AG09319 (cell line): ENCODE data around the gene DBT.

ENCODE experiments used
- DNase-seq: peaks from one replicate; pipeline ENCODE4 v3.0.0-alpha.2; 2010; ENCODE audit warnings: low read depth; ENCODE audit errors: extremely low read depth
- TF ChIP-seq, protein P1 (sequence below): IDR thresholded peaks from 2 replicates; pipeline ENCODE4 v1.5.1; 2011; ENCODE audit warnings: low read depth, mild to moderate bottlenecking, inconsistent platforms, low read length, moderate library complexity

DBT gene

DNA sequence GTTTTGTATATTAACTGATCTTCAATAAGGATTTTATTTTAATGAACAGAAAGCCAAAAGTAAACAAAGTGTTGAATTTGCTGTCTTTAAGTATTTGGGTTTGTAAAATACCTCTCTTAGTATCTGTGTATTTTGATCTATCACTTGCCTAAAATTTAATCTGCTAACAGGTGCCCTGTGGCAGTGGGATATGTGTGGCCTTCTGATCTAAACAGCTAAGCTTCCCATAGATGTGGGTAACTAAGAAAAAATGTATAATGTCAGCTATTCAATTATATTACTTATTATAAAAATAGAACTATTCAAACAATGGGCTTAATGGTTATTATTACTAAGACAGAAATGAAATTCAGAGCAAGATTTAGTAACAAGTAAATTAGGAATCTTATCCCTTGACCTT, 86.8 kb downstream of the DBT start:
- no peak for DNase-seq
- TF ChIP-seq, protein P1, sequence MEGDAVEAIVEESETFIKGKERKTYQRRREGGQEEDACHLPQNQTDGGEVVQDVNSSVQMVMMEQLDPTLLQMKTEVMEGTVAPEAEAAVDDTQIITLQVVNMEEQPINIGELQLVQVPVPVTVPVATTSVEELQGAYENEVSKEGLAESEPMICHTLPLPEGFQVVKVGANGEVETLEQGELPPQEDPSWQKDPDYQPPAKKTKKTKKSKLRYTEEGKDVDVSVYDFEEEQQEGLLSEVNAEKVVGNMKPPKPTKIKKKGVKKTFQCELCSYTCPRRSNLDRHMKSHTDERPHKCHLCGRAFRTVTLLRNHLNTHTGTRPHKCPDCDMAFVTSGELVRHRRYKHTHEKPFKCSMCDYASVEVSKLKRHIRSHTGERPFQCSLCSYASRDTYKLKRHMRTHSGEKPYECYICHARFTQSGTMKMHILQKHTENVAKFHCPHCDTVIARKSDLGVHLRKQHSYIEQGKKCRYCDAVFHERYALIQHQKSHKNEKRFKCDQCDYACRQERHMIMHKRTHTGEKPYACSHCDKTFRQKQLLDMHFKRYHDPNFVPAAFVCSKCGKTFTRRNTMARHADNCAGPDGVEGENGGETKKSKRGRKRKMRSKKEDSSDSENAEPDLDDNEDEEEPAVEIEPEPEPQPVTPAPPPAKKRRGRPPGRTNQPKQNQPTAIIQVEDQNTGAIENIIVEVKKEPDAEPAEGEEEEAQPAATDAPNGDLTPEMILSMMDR: no peak

DNA sequence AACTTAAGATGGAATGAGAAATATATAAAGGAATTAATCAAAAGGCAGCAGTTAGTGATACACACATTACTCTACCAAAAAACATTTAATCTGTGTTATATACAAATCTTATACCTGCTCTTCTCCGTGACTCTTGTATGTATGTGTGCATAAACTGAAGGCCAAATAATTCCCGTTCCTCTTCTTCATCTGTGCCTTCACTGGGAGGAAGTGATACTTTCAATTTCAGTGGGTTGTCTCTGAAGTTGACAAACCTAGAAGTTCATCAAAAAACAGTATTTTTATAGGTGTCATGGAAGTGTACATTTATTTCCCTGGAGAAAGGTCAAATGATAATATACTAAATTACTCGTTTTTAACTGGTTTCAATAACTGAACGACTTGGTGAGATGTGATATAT, 97.4 kb downstream of the DBT start:
- TF ChIP-seq, protein P1: no peak
- no peak for DNase-seq

DNA sequence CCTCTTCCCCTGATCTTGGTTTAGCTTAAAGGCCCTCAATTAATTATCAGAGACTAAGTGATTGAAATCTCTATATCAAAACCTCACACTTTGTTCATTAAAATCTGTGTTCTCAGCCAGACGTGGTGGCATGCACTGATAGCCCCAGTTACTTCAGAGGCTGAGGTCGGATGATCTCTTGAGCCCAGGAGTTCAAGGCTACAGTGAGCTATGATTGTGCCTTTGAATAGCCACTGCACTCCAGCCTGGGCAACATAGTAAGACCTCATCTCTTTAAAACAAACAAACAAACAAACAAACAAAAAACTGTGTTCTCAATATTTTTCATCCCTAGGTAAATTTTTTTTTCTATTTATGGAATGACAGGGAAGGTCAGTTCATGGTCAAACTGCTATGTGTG, 98.0 kb downstream of the DBT start:
- no peak for DNase-seq
- TF ChIP-seq, protein P1: no peak

DNA sequence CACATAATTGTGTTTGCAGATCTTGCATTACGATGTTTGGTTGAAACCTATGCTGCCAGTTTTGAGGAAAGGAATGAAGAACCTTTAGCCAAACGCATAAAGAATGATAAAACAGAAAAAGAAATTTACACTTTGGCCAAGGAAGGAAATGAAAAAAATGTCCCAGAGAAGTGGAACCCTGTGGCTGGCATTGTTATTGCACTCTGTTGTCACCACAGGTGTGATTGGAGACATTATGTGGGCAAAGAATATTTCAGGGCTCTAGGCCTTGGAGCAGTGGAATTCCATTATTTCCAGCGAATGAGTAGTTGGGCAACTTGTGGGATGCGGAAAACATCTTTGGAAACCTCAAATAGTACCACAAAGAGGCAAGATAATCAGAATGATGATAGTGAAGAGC, 101.8 kb downstream of the DBT start:
- DNase-seq: no peak
- TF ChIP-seq, protein P1: no peak

DNA sequence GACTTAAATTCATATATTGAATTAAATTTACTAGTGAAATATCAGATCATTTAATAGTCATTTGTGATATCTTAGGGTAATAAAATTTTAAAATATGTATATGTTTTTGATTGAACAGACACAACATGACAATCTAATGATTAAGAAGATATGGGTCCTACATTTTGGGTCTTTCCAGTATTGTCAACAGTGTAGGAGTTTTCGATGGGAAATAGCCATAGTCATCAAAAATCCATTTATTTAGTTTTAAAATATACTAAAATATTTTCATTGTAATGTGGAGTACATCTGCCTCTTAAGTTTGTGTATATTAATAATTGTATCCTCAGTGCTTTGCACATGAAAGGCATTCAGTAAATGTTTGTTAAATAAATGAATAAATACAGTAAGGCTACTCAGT, 102.7 kb downstream of the DBT start:
- DNase-seq: no peak
- TF ChIP-seq, protein P1: no peak

DNA sequence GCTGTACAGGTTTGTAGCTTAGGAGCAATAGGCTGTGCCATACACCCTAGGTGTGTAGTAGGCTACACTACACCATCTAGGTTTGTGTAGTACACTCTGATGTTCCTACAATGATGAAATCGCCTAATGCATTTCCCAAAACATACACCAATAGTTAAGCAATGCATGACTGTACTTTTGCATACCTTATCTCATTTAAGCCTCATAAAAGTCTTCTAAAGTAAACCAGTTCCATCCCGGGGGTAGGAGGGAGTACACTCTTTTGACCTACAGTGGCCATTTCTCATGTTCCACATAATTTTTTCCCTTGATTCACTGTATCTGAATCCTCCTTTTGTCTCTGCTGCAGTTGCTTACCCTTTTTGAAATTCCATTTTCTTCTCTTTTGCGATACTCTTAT, 104.5 kb downstream of the DBT start:
- no peak for DNase-seq
- TF ChIP-seq, protein P1: no peak

DNA sequence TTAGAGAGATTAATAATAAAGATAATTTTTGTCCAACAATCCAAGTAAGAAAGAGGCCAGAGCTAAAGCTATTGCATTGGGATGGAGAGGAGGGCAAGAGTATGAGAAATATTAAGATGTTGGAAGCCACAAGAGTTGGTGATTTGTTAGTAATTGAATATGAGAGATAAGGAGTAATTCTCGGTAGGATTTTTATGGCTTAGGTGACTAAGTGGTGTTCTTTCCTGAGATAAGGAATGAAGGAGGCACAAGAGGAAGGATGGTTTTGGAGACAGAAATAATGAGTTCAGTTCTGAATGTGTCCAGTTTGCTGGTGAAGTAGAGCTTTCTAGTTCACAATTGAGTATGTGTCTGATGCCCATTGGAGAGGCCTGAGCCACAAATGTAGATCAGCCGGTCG, 107.3 kb downstream of the DBT start:
- DNase-seq: no peak
- TF ChIP-seq, protein P1: no peak

DNA sequence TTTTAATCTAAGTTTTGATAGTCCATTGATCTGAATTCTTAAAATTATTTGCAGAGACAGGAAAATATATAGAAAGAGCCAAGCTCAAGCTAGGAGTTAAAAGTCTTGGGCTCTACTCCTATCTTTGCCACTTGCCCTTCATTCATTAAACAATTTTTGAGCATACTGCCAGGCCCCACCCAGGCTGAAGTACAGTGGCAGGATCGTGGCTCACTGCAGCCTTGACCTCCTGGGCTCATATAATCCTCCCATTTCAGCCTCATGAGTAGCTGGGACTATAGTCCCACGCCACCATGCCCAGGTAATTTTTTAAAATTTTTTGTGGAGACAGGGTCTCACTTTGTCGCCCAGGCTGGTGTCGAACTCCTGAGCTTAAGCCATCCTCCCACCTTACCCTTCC, 108.4 kb downstream of the DBT start:
- DNase-seq: no peak
- TF ChIP-seq, protein P1: no peak
